Kidney epithelial cell (primary cell): ENCODE data around the gene PPP2R3A. TPM values are rescaled to one million over a fixed set of nuclear protein-coding genes. Genes with fewer than 3 reads are reported as not detected.

ENCODE experiments used
- DNase-seq: peaks from one replicate; pipeline ENCODE4 v3.0.0-alpha.2; 2010; ENCODE audit warnings: low read depth
- H3K27me3 ChIP-seq: 2 replicates; pipeline ENCODE4 v1.6.0; 2011; ENCODE audit warnings: low read length; ENCODE audit not compliant: control insufficient read depth, insufficient read depth
- H3K36me3 ChIP-seq: 2 replicates; pipeline ENCODE4 v1.5.1; 2011; ENCODE audit warnings: low read length; ENCODE audit not compliant: control insufficient read depth, insufficient read depth
- H3K4me3 ChIP-seq: 2 replicates; pipeline ENCODE4 v1.5.1; 2011; ENCODE audit warnings: low read depth, mild to moderate bottlenecking, control low read depth, low read length
- total RNA-seq: library from RNA; depleted of rRNA; stranded (reverse); fragments of >200 nt; gene quantifications from 2 replicates; pipeline ENCODE4 v1.2.3, GENCODE V29; 2015
- TF ChIP-seq, protein P1 (sequence below): IDR thresholded peaks from 2 replicates; pipeline ENCODE4 v1.5.1; 2011; ENCODE audit warnings: mild to moderate bottlenecking, moderate library complexity, low read length, control low read depth, inconsistent platforms; ENCODE audit not compliant: insufficient read depth, poor library complexity, severe bottlenecking

Gene PPP2R3A
- total RNA-seq, 1 donor from 2014 or later, result 14.3 TPM

DNA sequence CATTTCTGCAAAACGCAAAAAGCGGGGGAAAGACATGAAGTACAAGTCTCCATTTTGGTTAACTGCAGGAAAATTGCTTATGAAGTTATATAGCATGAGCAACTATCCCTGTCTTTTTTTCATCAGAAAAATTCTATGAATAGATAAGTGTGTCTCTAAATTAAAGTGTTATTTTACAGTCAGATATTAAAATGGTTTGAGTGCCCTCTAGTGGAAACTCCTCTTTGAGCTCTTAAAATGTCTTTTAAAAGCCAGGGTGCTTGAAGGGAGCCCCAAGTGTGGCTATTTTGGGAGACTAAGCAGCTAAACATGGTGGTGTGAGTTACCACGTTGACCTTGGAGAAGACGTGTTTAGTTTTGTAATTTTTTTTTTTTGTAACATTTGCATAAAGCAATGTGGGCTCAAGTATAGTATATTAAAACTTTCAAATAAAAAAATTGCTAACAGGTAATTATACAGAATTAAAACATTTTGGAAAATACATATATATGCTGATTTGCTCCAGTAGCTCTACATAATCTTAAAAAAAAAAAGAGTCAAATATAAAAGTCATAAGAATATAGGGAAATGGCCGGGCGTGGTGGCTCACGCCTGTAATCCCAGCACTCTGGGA lies 77.2 kb downstream of the PPP2R3A start:
- TF ChIP-seq, protein P1, sequence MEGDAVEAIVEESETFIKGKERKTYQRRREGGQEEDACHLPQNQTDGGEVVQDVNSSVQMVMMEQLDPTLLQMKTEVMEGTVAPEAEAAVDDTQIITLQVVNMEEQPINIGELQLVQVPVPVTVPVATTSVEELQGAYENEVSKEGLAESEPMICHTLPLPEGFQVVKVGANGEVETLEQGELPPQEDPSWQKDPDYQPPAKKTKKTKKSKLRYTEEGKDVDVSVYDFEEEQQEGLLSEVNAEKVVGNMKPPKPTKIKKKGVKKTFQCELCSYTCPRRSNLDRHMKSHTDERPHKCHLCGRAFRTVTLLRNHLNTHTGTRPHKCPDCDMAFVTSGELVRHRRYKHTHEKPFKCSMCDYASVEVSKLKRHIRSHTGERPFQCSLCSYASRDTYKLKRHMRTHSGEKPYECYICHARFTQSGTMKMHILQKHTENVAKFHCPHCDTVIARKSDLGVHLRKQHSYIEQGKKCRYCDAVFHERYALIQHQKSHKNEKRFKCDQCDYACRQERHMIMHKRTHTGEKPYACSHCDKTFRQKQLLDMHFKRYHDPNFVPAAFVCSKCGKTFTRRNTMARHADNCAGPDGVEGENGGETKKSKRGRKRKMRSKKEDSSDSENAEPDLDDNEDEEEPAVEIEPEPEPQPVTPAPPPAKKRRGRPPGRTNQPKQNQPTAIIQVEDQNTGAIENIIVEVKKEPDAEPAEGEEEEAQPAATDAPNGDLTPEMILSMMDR, result peak; percentile 49
- peaks cover 3% of the 10 kb centered on the region for H3K36me3 ChIP-seq
- peak; percentile 7 for DNase-seq
- H3K27me3 ChIP-seq, result no peaks in the 10 kb centered on the region
- no peak overlapping the region for H3K4me3 ChIP-seq

DNA sequence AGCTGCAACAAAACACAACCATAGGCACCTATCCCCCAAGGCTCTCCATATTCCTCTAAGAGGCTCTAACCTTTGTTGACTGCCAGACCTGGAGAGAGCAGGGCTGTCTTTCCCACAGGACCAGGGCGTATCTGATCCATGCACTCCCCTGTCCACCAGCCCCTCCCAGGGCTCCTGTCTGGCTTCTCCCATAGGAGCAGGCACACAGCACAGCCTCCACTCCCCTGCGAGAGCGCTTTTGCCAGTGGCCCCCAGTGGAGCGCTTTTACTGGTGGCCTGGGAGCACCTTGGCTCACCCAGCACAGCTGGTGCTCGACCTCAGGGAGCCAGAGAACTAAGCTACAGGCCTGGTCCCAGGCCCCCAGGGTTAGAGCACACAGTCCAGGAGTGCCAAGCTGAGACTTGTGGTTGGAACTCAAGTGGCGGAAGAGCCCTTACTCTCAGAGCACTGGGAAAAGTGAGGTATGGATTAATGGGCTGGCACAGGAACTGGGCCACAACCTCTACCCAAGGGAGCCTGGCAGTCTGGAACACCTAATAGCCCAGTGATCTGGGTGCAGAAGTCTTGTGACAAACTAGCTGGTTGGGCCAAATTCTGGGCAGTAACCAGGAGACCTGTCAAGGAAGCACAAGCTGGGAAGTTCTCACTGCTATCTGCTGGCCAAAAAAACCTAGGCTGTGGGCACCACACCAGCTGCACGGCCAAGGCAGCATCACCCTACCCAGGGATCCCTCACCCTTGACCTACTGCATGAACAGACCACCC lies 79.6 kb downstream of the PPP2R3A start:
- no peak for DNase-seq

DNA sequence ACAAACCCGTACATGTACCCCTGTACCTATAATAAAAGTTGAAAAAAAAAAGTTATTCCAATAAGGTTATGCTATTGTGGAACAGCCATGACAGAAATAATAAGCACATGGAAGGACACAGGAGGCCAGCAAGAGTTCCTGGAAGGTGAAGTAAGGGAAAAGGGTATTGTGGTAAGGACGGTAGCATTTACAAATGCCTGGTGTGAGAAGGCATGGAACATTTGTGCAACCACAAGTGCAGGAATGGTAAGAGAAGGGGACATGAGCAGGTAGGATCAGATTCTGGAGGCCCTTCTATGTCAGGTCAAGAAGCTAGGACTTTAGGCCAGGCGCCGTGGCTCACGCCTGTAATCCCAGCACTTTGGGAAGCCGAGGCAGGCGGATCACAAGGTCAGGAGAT lies 82.5 kb downstream of the PPP2R3A start:
- TF ChIP-seq, protein P1, result no peak
- no peak overlapping the region for H3K4me3 ChIP-seq
- DNase-seq, result no peak
- no peaks in the 10 kb centered on the region for H3K27me3 ChIP-seq
- peaks cover 1% of the 10 kb centered on the region for H3K36me3 ChIP-seq

More for the DNA sequence above, 79.6 kb downstream of the PPP2R3A start:
- H3K4me3 ChIP-seq, result no peak overlapping the region
- H3K27me3 ChIP-seq, result no peaks in the 10 kb centered on the region
- peaks cover 1% of the 10 kb centered on the region for H3K36me3 ChIP-seq
- TF ChIP-seq, protein P1, result no peak

DNA sequence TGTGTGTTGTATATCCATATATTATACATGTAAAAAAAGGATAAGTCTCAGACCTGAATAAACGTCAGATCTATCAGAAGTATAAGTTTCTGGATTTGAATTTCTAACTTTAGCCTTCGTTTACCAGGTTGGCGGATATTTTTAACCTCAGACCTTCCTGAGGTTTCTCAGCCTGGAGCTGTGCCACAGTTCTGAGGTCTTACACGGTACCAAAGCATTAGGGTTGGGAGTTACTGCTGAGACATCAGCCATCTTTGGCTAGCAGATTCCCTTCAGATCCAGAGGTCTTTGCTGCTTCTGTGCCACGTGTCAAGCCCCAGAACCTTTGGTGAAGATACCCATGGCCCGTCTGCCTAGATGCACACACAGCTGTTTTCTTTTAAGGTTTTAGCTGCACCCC lies 84.7 kb downstream of the PPP2R3A start:
- H3K36me3 ChIP-seq, result peaks cover 1% of the 10 kb centered on the region
- DNase-seq, result no peak
- TF ChIP-seq, protein P1, result no peak
- no peak overlapping the region for H3K4me3 ChIP-seq
- no peaks in the 10 kb centered on the region for H3K27me3 ChIP-seq

DNA sequence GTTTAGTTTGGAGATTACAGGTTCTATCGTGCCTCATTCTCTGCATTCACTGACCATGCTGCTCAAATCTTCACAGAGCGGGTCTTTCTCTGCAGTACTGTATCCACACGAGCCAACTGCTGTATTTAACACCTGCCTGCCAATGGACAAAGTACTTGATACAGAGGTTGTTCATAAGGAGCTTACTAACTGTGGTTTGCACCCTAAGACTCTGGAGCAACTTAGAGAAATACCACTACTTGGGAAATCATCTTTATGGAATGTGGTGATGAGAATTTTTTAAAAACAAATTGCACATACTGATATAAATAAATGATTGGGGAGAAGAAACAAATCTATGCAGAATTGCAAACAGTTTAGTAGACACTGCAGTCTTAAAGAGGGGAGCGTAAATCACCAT lies 90.0 kb downstream of the PPP2R3A start:
- peaks cover 2% of the 10 kb centered on the region for H3K36me3 ChIP-seq
- no peaks in the 10 kb centered on the region for H3K27me3 ChIP-seq
- no peak for DNase-seq
- TF ChIP-seq, protein P1, result no peak
- H3K4me3 ChIP-seq, result no peak overlapping the region
